ENCODE data around the gene MAGIX.
"Not testable (repeated sequence)": the region's sequence is repeated elsewhere in the genome, so short reads cannot be mapped to it uniquely, and the experiment has no call there.

DNA sequence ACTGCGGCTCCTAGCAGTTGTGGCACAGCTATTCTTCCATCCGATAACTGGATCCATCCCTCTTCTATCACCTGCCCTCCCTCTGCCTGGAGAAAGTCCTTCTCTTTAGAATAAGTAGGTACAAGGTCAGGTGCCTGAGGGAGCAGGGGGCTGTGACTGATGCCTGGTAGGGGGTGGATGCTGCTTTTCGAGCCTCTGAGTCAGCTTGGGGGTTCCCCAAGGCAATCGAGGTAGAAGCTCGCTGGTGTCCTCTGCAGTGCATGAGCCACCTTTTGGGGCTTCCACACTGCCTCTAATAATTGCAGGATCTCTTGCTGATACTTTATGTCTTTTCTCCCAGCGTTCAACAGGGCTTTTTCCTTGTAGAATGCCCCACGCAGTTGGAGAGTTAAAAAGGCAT, 19.4 kb upstream of the MAGIX start:
- TF ChIP-seq, protein P1, sequence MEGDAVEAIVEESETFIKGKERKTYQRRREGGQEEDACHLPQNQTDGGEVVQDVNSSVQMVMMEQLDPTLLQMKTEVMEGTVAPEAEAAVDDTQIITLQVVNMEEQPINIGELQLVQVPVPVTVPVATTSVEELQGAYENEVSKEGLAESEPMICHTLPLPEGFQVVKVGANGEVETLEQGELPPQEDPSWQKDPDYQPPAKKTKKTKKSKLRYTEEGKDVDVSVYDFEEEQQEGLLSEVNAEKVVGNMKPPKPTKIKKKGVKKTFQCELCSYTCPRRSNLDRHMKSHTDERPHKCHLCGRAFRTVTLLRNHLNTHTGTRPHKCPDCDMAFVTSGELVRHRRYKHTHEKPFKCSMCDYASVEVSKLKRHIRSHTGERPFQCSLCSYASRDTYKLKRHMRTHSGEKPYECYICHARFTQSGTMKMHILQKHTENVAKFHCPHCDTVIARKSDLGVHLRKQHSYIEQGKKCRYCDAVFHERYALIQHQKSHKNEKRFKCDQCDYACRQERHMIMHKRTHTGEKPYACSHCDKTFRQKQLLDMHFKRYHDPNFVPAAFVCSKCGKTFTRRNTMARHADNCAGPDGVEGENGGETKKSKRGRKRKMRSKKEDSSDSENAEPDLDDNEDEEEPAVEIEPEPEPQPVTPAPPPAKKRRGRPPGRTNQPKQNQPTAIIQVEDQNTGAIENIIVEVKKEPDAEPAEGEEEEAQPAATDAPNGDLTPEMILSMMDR (IDR thresholded peaks at IDR 0.05; ENCODE audit: insufficient read depth, low read length, poor library complexity, severe bottlenecking): not testable (repeated sequence)
- not testable (repeated sequence) for TF ChIP-seq EZH2phosphoT487 (conservative IDR thresholded peaks at IDR 0.05; ENCODE audit: low read length)

All from SU-DHL-6 (cell line).